PC-9 (cell line): ENCODE results near the gene FBXO30. TPM values are rescaled to one million over a fixed set of nuclear protein-coding genes. Genes with fewer than 3 reads are reported as not detected.

Experiments used
- BruUV-seq: library from RNA; stranded (reverse); fragments of 400-500 nt; replicated peaks from 2 replicates; lab custom pipeline; 2021; lab: Mats Ljungman, UMichigan
- CTCF ChIA-PET: fragments of 300-600 bp; sonication (Branson Sonifier 250); formaldehyde crosslinking; loops from one replicate; lab custom pipeline; 2022; ENCODE audit warnings: antibody characterized with exemption; lab: Charles Lee
- POLR2A ChIA-PET: fragments of 300-600 bp; sonication (Branson Sonifier 250); formaldehyde crosslinking; loops from one replicate; lab custom pipeline; 2022; ENCODE audit warnings: antibody characterized with exemption; ENCODE audit not compliant: unreplicated experiment; lab: Charles Lee
- DNase-seq, 2 experiments: peaks; one replicate each; pipeline versions ENCODE4 v3.0.0 to v3.0.0-alpha.2; 2015 to 2022; ENCODE audit warnings: mixed read lengths in 1 of 2
- H2AFZ ChIP-seq: fragments of 200-600 bp; sonication (generic); 2 replicates; pipeline ENCODE4 v1.8.1; 2017; ENCODE audit warnings: antibody characterized with exemption
- H3F3A ChIP-seq: fragments of 200-600 bp; sonication (generic); 2 replicates; pipeline ENCODE4 v1.8.1; 2017; ENCODE audit warnings: antibody characterized with exemption, mild to moderate bottlenecking, low read depth; ENCODE audit not compliant: insufficient read depth
- H3K27ac ChIP-seq: fragments of 200-600 bp; sonication (generic); 2 replicates; pipeline ENCODE4 v1.6.1; 2016; ENCODE audit warnings: mixed run types
- H3K27me3 ChIP-seq: fragments of 200-600 bp; sonication (generic); 2 replicates; pipeline ENCODE4 v1.6.1; 2016; ENCODE audit warnings: low read depth, mixed run types; ENCODE audit not compliant: insufficient read depth
- H3K36me3 ChIP-seq: fragments of 200-600 bp; sonication (generic); 2 replicates; pipeline ENCODE4 v1.6.1; 2016; ENCODE audit warnings: low read depth, mixed run types
- H3K4me1 ChIP-seq: fragments of 200-600 bp; sonication (generic); replicated peaks from 2 replicates; pipeline ENCODE4 v1.6.1; 2016; ENCODE audit warnings: mixed run types; ENCODE audit not compliant: insufficient read depth
- H3K4me2 ChIP-seq: fragments of 200-600 bp; sonication (generic); 2 replicates; pipeline ENCODE4 v1.6.1; 2017; ENCODE audit warnings: mixed run types
- H3K4me3 ChIP-seq: fragments of 200-600 bp; sonication (generic); 2 replicates; pipeline ENCODE4 v1.6.1; 2016; ENCODE audit warnings: mixed run types
- H3K79me2 ChIP-seq: fragments of 200-600 bp; sonication (generic); 2 replicates; pipeline ENCODE4 v1.6.1; 2017; ENCODE audit warnings: low read depth, mixed run types
- H3K9me2 ChIP-seq: fragments of 200-600 bp; sonication (generic); 2 replicates; pipeline ENCODE4 v1.8.1; 2017; ENCODE audit warnings: mild to moderate bottlenecking; ENCODE audit not compliant: insufficient read depth
- H3K9me3 ChIP-seq: fragments of 200-600 bp; sonication (generic); 2 replicates; pipeline ENCODE4 v1.8.1; 2016; ENCODE audit warnings: low read depth; ENCODE audit not compliant: insufficient read depth
- H4K20me1 ChIP-seq: fragments of 200-600 bp; sonication (generic); 2 replicates; pipeline ENCODE4 v1.8.1; 2017; ENCODE audit not compliant: insufficient read depth
- EZH2 ChIP-seq: fragments of 200-600 bp; sonication (generic); IDR thresholded peaks from 2 replicates; pipeline ENCODE4 v1.8.0; 2017; ENCODE audit warnings: antibody characterized with exemption, low read depth
- intact Hi-C: fragments of 100-400 bp; cut with micrococcal nuclease; formaldehyde crosslinking; loops from one replicate; pipeline ENCODE4 v1.10.0; 2022; ENCODE audit not compliant: unreplicated experiment
- total RNA-seq: library from RNA; stranded (reverse); gene quantifications from 2 replicates; pipeline ENCODE4 v1.2.3, GENCODE V29; 2021
- TF ChIP-seq, protein P1 (sequence below): fragments of 200-600 bp; sonication (generic); conservative IDR thresholded peaks from 2 replicates; pipeline ENCODE4 v1.6.1; 2017; ENCODE audit warnings: mixed run types, antibody characterized with exemption, mild to moderate bottlenecking, moderate library complexity

The FBXO30 gene
- total RNA-seq, 1 experiment from 2014 or later, result 10.6 TPM

GRCh38 chr6:145819994-145820393 is 5.4 kb upstream of the FBXO30 start:
- Histone ChIP-seq H3F3A (no peaks in the 10 kb centered on the region), H4K20me1 (no peaks in the 10 kb centered on the region), H3K4me1 (peaks cover 11% of the 10 kb centered on the region; the same call in 1 of the 2 replicates), H3K36me3 (no peaks in the 10 kb centered on the region), H3K9me3 (no peaks in the 10 kb centered on the region), H3K79me2 (no peaks in the 10 kb centered on the region), H3K27ac (no peak overlapping the region), H3K4me2 (no peak overlapping the region), H2AFZ (no peak overlapping the region), H3K27me3 (no peaks in the 10 kb centered on the region), H3K4me3 (no peak overlapping the region), H3K9me2 (no peaks in the 10 kb centered on the region; the same call in 1 of the 2 replicates)
- BruUV-seq, result no TSS peak
- intact Hi-C loops, result no loop called here
- no peak for DNase-seq
- ChIA-PET CTCF (no interaction called here), POLR2A (no interaction called here)
- TF ChIP-seq EZH2, result no peak
- TF ChIP-seq, protein P1, sequence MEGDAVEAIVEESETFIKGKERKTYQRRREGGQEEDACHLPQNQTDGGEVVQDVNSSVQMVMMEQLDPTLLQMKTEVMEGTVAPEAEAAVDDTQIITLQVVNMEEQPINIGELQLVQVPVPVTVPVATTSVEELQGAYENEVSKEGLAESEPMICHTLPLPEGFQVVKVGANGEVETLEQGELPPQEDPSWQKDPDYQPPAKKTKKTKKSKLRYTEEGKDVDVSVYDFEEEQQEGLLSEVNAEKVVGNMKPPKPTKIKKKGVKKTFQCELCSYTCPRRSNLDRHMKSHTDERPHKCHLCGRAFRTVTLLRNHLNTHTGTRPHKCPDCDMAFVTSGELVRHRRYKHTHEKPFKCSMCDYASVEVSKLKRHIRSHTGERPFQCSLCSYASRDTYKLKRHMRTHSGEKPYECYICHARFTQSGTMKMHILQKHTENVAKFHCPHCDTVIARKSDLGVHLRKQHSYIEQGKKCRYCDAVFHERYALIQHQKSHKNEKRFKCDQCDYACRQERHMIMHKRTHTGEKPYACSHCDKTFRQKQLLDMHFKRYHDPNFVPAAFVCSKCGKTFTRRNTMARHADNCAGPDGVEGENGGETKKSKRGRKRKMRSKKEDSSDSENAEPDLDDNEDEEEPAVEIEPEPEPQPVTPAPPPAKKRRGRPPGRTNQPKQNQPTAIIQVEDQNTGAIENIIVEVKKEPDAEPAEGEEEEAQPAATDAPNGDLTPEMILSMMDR, result no peak

GRCh38 chr6:145818796-145819195 is 4.2 kb upstream of the FBXO30 start:
- Histone ChIP-seq H4K20me1 (no peaks in the 10 kb centered on the region), H3K9me3 (no peaks in the 10 kb centered on the region), H3K4me1 (peaks cover 11% of the 10 kb centered on the region; the same call in 1 of the 2 replicates), H3K36me3 (no peaks in the 10 kb centered on the region), H3K4me2 (no peak overlapping the region), H3F3A (no peaks in the 10 kb centered on the region), H3K27ac (no peak overlapping the region), H2AFZ (no peak overlapping the region), H3K4me3 (no peak overlapping the region), H3K27me3 (no peaks in the 10 kb centered on the region), H3K79me2 (peaks cover 4% of the 10 kb centered on the region), H3K9me2 (no peaks in the 10 kb centered on the region)
- BruUV-seq, result no TSS peak
- no peak for DNase-seq
- ChIA-PET CTCF (no interaction called here), POLR2A (no interaction called here)
- TF ChIP-seq EZH2, result no peak
- TF ChIP-seq, protein P1, result no peak
- intact Hi-C loops, result no loop called here

GRCh38 chr6:145816392-145816791 is 1.8 kb upstream of the FBXO30 start:
- DNase-seq, result no peak
- Histone ChIP-seq H2AFZ (no peak overlapping the region), H3K9me2 (no peaks in the 10 kb centered on the region), H3F3A (no peaks in the 10 kb centered on the region), H3K4me2 (peak overlapping the region; percentile 84; the same call in 1 of the 2 replicates), H3K27me3 (no peaks in the 10 kb centered on the region), H3K9me3 (no peaks in the 10 kb centered on the region), H3K4me3 (no peak overlapping the region), H3K79me2 (peaks cover 28% of the 10 kb centered on the region), H4K20me1 (no peaks in the 10 kb centered on the region), H3K4me1 (peaks cover 25% of the 10 kb centered on the region), H3K36me3 (no peaks in the 10 kb centered on the region), H3K27ac (no peak overlapping the region)
- TF ChIP-seq, protein P1, result no peak
- no peak for TF ChIP-seq EZH2
- no TSS peak for BruUV-seq
- ChIA-PET POLR2A (no interaction called here), CTCF (no interaction called here)
- intact Hi-C loops, result no loop called here
